Activated CD4-positive, alpha-beta T cell treated with anti-CD3 and anti-CD28 coated beads for 48 hours (primary cell): Measurements from ENCODE around the gene RALY.
A peak's percentile ranks its signal among the peaks of the same experiment; 100 is the strongest.

Experiments used
- DNase-seq: peaks from one replicate; pipeline ENCODE4 v3.0.0-alpha.2; 2020

RALY gene

GRCh38 chr20:34052414-34052813 lies 58.7 kb downstream of the RALY start:
- no peak for DNase-seq

- no peak for DNase-seq
Observed at GRCh38 chr20:34055290-34055689, 61.6 kb downstream of the RALY start.

DNA sequence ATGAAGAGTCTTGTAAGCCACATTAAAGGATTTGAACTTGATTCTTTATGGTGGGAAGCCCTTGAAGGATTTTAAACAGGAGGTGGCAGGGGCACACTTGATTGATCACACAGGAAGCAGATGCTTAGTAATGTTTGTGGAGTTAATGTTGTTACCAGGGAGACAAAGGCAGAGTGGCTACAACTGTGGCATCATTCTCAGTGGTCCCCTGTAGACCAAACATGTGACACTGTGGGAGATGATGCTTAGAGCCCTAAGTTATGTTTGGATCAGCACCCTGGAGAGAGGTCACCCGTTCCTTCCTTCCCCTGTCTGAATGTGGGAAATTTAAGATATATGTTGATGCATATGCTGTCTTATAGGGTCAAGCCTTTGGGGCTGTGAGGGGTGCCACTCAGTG lies 65.1 kb downstream of the RALY start:
- no peak for DNase-seq

GRCh38 chr20:34060970-34061369 lies 67.3 kb downstream of the RALY start:
- no peak for DNase-seq

- no peak for DNase-seq
Observed at GRCh38 chr20:34061695-34062094, 68.0 kb downstream of the RALY start.

- DNase-seq: peak; percentile 44
Observed at GRCh38 chr20:34062570-34063482, 69.1 kb downstream of the RALY start.

GRCh38 chr20:34064286-34064685 lies 70.6 kb downstream of the RALY start:
- no peak for DNase-seq

- DNase-seq: no peak
Observed at GRCh38 chr20:34065260-34065659, 71.5 kb downstream of the RALY start.

GRCh38 chr20:34066476-34067090 lies 72.9 kb downstream of the RALY start:
- no peak for DNase-seq

DNA sequence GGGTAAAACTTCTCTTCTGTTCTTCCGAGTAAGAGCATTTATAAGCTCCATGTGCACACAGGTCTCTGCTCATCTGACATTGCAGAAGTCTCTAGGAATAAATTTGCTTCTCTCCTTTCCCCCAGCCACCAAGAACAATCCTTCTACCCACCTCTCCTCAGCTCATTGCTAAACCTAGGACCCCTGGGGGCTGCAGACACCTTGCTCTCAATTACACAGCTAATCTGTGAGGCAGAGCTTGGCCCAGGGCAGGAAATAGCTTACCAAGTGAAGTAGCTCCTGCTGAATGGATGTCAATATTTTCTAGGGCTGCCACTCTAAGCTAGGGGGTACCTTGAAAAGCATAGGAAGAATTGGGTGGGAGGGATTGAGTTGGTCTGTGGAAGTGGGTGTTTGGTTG lies 74.3 kb downstream of the RALY start:
- DNase-seq: no peak

DNA sequence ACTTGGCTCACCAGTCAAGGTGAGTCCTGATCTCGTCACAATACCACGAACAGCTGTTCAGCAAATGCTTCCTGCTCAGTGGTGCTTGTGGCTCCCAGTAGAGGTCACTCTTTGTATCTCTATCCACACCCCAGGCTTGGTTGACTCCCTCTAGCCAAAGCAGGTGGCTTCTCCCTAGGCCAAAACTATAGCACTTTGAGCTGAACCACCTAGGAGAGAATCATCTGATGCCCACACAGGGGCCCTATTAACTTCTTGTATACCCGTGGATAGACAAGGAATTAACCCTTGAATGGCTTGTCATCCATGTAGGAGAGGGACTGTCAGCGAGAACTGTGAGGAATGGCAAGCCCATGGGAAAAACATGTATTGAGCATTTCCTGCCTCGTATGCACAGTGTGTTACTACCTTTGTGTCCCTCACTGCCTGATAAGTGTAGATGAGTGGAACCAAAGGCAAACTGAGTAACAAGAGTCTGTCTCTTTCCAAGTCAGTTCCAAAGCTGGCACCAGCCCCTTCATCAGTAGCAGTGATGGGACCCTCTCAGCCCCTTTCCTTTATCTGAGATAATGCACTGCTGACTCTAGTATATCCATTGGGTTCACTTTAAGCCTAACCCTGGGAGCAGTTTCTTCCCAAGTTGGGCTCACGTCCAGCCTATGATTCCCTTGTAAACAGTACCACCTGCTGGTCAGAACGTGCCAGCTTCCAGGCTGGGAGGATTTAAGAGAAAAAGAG lies 75.8 kb downstream of the RALY start:
- peak; percentile 63 for DNase-seq

GRCh38 chr20:34070079-34070439 lies 76.3 kb downstream of the RALY start:
- no peak for DNase-seq

GRCh38 chr20:34070859-34071258 lies 77.1 kb downstream of the RALY start:
- no peak for DNase-seq

DNA sequence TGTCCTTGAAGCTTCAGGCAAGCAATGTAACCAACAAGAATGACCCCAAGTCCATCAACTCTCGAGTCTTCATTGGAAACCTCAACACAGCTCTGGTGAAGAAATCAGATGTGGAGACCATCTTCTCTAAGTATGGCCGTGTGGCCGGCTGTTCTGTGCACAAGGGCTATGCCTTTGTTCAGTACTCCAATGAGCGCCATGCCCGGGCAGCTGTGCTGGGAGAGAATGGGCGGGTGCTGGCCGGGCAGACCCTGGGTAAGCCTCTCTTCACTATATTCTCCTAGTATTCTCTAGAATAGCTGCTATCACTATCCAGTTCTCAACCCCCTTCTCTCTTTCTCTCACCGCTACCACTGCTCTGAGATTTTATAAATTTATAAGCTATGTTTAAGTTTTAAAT lies 78.4 kb downstream of the RALY start:
- DNase-seq: no peak

DNA sequence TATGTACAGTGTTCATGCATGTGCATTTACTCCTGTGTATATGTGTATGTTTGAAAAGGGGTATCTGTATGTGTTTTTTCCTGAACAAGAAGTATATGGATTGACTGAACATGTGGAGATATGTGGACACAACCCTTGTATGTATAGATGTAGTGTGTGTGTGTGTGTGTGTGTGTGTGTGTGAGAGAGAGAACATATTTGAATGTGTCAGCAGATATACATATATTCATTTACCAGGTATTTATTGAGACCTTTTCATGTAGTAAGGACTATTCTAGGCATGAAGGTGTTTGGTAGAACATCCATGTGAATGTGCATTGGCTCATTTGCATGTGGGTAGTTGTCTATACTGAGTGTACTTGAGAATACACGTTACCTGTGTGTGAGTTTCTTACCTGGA lies 79.1 kb downstream of the RALY start:
- DNase-seq: no peak

DNA sequence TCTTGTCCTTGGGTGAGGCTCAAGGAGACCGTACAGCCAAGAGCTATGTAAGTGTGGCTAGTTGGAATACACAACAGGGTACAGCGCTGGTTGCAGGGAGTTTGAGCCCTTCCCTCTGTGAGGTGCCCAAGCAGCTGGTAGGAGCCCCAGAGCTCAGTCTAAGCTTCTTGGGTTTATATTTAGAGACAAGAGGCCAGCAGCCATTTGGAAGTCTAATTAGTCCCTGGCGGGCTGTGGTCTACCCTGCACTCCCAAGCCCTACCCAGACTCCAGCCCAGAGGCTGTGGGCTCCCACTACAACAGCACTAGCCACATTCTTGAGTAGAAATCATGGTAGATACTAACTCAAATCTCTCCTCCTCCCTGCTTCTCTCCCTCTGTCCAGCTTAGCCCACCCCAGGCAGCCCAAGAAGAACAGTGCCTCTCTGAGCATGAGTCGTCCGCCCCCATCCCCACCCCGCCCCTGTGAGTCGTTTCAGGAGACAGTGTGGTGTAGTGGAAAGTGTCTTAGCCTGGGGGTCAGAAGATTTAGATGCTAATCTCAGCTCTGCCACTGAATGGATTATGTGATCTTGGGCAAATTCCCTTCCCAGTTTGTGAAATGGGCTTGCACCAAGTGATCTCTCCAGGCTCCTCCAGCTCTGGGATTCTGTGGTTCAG lies 80.5 kb downstream of the RALY start:
- DNase-seq: peak; percentile 38

DNA sequence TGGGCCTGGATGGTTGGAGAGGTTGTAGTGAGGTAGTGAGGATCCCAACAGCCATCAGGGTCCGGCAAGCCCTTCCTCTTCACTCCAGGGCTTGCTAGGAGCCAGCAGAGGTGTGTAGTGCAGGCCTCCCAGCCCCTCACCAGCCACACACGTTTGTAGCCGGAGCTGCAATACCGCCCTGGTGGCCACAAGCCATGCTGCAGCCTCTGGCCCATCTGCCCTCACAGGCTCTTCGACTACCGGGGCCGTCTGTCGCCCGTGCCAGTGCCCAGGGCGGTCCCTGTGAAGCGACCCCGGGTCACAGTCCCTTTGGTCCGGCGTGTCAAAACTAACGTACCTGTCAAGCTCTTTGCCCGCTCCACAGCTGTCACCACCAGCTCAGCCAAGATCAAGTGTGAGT lies 81.9 kb downstream of the RALY start:
- DNase-seq: no peak

DNA sequence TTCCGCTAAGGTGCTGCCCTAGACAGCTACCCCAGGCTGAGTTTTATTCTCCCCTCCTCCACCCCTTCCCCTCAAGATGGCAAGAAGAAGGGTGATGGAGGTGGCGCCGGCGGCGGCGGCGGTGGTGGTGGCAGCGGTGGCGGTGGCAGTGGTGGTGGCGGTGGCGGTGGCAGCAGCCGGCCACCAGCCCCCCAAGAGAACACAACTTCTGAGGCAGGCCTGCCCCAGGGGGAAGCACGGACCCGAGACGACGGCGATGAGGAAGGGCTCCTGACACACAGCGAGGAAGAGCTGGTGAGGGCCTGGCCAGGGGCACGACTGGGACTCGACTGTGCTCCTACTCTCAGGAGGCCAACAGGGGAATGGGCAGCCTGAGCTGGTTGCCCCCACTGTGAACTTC lies 83.2 kb downstream of the RALY start:
- no peak for DNase-seq

DNA sequence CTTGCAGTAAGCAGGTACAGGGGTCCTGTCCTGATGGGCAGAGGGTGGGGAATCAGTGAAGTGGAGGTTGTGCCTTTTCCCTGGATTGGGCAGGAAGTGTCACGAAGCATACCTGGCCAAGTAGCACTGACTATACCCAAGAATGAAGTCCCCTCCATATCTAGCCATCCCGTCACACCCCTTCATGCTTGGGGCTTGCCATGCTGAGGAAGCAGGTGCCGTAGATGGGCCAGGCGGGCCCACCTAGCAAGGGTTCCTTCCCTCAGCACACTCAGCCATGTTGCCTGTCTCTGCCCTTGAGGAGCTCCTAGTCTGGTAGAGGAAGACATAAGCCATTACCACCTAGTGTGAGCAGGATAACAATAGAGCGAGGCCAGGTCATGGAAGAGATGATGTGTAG lies 84.8 kb downstream of the RALY start:
- no peak for DNase-seq

DNA sequence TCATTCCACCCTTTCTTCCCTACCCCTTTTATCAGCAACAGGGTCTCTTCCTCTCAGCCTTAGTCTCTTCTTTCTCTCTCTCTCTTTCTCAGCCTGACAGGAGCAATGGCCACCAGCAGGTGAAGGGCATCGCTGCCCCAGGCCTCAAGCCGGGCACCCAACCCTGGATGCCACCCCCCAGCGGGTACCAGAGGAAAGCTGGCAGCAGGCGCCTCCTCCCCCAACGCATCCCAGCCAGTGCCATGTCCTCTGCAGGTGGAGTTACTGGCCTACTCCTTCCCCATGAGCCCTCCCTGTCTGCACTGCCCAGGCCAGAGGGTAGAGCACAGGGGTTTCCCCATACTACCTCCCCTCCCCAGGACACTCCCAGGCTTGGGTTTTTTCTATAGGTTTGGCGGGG lies 86.1 kb downstream of the RALY start:
- no peak for DNase-seq

GRCh38 chr20:34082232-34082887 lies 88.6 kb downstream of the RALY start:
- DNase-seq: no peak

GRCh38 chr20:34083137-34083536 lies 89.4 kb downstream of the RALY start:
- DNase-seq: no peak

- no peak for DNase-seq
Observed at GRCh38 chr20:34083781-34084180, 90.1 kb downstream of the RALY start.
